Endothelial cell of umbilical vein (primary cell): ENCODE measurements around the gene THOC2.

Experiments
- CTCF ChIP-seq, 2 donors: IDR thresholded peaks; 1 replicate in 1 of 2; 2 replicates in 1 of 2; pipeline ENCODE4 v1.5.1; 2011; ENCODE audit warnings: low read length in 2 of 2, mild to moderate bottlenecking in 2 of 2, moderate library complexity in 2 of 2, control low read depth in 1 of 2, inconsistent platforms in 1 of 2, low read depth in 1 of 2; ENCODE audit not compliant: insufficient read depth in 1 of 2; ENCODE audit errors: extremely low read depth in 1 of 2
- EZH2 ChIP-seq: IDR thresholded peaks from 2 replicates; pipeline ENCODE4 v1.6.1; 2012; ENCODE audit warnings: borderline replicate concordance, low read depth, mild to moderate bottlenecking, moderate library complexity, low read length, inconsistent platforms; ENCODE audit not compliant: severe bottlenecking
- MAX ChIP-seq: IDR thresholded peaks from 2 replicates; pipeline ENCODE4 v1.6.1; 2011; ENCODE audit not compliant: insufficient read depth, insufficient read length
- MYC ChIP-seq: IDR thresholded peaks from one replicate; pipeline ENCODE4 v1.6.1; 2011; ENCODE audit warnings: mild to moderate bottlenecking, low read depth, low read length
- POLR2AphosphoS5 ChIP-seq: IDR thresholded peaks from 2 replicates; pipeline ENCODE4 v1.6.1; 2012; ENCODE audit warnings: low read depth, mild to moderate bottlenecking, control low read depth, low read length, moderate library complexity; ENCODE audit not compliant: insufficient read depth

- TF ChIP-seq CTCF (IDR thresholded peaks at IDR 0.05; ENCODE audit: extremely low read depth in 1 of 2, insufficient read depth in 1 of 2, low read depth in 1 of 2, low read length in 2 of 2) (no peak), MYC (no peak), EZH2 (no peak), MAX (no peak), POLR2AphosphoS5 (no peak)
Observed at GRCh38 chrX:123731258-123731986, 1.4 kb downstream of the THOC2 start.
